NCI-H460 (cell line): Measurements from ENCODE around the gene CHIT1. TPM values are rescaled to one million over a fixed set of nuclear protein-coding genes. Genes with fewer than 3 reads are reported as not detected.

Experiments
- DNase-seq: peaks from one replicate; pipeline ENCODE4 v3.0.0-alpha.2; 2016; ENCODE audit warnings: low read depth; ENCODE audit errors: extremely low read depth
- total RNA-seq: library from RNA; depleted of rRNA; stranded (reverse); fragments of >200 nt; shearing (Covaris generic); gene quantifications from 2 replicates; pipeline ENCODE4 v1.2.3, GENCODE V29; 2014

Gene CHIT1
- total RNA-seq, 1 experiment from 2014 or later = not detected

- DNase-seq = no peak
Observed at GRCh38 chr1:203177470-203178039, 51.9 kb downstream of the CHIT1 start.

GRCh38 chr1:203177036-203177405 lies 52.5 kb downstream of the CHIT1 start:
- no peak for DNase-seq

- DNase-seq = no peak
Observed at GRCh38 chr1:203176273-203177035, 53.0 kb downstream of the CHIT1 start.

GRCh38 chr1:203175827-203176241 lies 53.6 kb downstream of the CHIT1 start:
- no peak for DNase-seq

GRCh38 chr1:203175237-203175826 lies 54.1 kb downstream of the CHIT1 start, which contains the start of gene MYBPH:
MYBPH (minus strand) TSS chr1:203175826; CDS start chr1:203175755, 71 bp downstream.
- DNase-seq = no peak

- DNase-seq = no peak
Observed at GRCh38 chr1:203174324-203174985, 55.0 kb downstream of the CHIT1 start.

GRCh38 chr1:203173566-203173965 lies 55.9 kb downstream of the CHIT1 start:
- DNase-seq = no peak

GRCh38 chr1:203173011-203173555 lies 56.4 kb downstream of the CHIT1 start:
- DNase-seq = no peak

GRCh38 chr1:203172184-203173010 lies 57.1 kb downstream of the CHIT1 start:
- DNase-seq = peak; percentile 43

- no peak for DNase-seq
Observed at GRCh38 chr1:203171341-203172183, 57.9 kb downstream of the CHIT1 start.

GRCh38 chr1:203170625-203171330 lies 58.7 kb downstream of the CHIT1 start:
- DNase-seq = no peak

- DNase-seq = no peak
Observed at GRCh38 chr1:203169770-203170520, 59.5 kb downstream of the CHIT1 start.

- DNase-seq = no peak
Observed at GRCh38 chr1:203168991-203169390, 60.5 kb downstream of the CHIT1 start.

GRCh38 chr1:203168256-203168786 lies 61.2 kb downstream of the CHIT1 start:
- no peak for DNase-seq

GRCh38 chr1:203167913-203168200 lies 61.6 kb downstream of the CHIT1 start:
- DNase-seq = no peak

- DNase-seq = no peak
Observed at GRCh38 chr1:203167026-203167912, 62.2 kb downstream of the CHIT1 start.
